HT1080 (cell line): Measurements from ENCODE around the gene FAHD1. TPM values are rescaled to one million over a fixed set of nuclear protein-coding genes. Genes with fewer than 3 reads are reported as not detected.
"Not testable (repeated sequence)": the region's sequence is repeated elsewhere in the genome, so short reads cannot be mapped to it uniquely, and the experiment has no call there.

Source experiments
- DNase-seq: peaks from one replicate; pipeline ENCODE4 v3.0.0-alpha.2; 2015; ENCODE audit warnings: low read depth
- total RNA-seq: library from RNA; depleted of rRNA; stranded (reverse); fragments of >200 nt; shearing (Covaris generic); gene quantifications from 2 replicates; pipeline ENCODE4 v1.2.3, GENCODE V29; 2014

The FAHD1 gene
- total RNA-seq, 1 experiment from 2014 or later = 81.1 TPM

GRCh38 chr16:1839554-1839953 is 12.5 kb downstream of the FAHD1 start:
- DNase-seq = peak; percentile 24

DNA sequence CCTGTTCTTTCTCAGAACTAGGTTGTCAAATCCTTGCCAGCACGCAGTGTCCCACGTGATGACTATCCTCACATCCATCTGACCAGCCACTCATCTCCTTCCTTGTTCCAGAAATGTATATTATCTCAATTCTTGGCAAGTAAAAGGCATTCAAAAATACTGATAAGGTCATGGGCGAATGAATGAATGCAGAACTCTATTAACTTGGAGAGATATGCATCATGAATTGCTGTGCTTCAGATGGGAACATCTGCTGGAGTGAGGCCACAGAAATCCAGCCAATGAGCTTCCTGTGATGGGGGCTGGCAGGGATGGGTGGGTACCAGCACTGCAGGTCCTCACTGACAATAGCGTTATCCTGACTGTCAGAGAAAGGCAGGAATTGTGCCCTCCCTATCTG is 19.0 kb downstream of the FAHD1 start:
- DNase-seq = no peak

DNA sequence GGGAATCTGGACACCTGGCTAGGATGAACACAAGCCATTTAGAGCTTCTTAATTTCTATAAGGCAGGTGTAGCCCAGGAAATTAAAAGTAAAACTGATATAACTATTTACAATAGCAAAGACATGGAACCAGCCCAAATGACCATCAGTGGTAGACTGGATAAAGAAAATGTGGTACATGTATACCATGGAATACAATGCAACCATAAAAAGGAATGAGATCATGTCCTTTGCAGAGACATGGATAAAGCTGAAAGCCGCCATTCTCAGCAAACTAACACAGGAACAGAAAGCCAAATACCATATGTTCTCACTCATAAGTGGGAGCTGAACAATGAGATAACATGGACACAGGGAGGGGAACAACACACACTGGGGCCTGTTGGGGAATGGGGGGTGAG is 19.4 kb downstream of the FAHD1 start:
- DNase-seq = no peak

- no peak for DNase-seq
Measured at GRCh38 chr16:1850981-1851380, 24.0 kb downstream of the FAHD1 start.

GRCh38 chr16:1851793-1852192 is 24.8 kb downstream of the FAHD1 start:
- DNase-seq = no peak

- DNase-seq = no peak
Measured at GRCh38 chr16:1857433-1858097, 30.6 kb downstream of the FAHD1 start.

GRCh38 chr16:1858189-1858865 is 31.3 kb downstream of the FAHD1 start:
- DNase-seq = no peak

- no peak for DNase-seq
Measured at GRCh38 chr16:1859650-1860049, 32.6 kb downstream of the FAHD1 start.

GRCh38 chr16:1861730-1862129 is 34.7 kb downstream of the FAHD1 start:
- DNase-seq = no peak

DNA sequence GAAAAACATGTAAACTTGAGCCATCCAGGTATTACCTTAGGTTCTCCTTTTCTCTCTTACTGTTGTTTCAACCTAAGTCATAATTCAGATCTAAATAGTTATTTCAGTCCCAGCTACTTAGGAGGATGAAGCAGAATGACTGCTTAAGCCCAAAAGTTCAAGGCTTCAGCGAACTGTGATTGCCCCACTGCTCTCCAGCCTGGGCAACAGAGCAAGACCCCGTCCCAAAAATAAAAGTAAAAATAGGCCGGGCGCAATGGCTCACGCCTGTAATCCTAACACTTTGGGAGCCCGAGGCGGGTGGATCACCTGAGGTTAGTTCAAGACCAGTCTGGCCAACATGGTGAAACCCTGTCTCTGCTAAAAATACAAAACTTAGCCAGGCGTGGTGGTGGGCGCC is 35.4 kb downstream of the FAHD1 start:
- no peak for DNase-seq

DNA sequence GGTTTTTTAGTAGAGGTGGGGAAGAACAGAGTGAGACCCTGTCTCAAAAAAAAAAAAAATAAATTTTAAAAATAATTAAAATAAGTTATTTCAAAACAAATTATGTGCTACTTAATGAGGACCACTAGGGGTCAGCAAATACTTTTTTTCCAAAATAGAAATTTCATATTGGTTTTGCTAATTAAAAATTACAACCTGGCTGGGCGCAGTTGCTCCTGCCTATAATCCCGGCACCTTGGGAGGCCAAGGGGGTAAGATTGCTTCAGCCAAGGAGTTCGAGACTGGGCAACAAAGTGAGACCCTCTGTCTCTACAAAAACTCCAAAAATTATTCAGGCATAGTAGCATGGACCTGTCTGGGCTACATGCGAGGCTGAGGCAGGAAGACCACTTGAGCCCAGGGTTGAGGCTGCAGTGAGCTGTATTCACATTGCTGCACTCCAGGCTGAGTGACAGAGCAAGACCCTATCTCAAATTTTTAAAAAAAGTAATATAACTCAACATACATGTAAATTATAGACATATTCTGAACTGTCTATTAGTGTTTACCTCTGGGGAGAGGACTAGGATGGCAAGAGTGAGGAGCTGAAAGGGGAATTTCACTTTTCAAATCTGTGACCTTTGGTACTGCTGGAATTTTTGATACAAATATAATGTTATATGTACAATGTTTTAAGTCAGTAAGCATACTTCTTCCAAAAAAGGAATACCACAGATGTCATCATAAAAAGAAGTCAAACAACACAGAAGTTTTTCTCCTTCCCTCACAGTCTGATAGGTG is 36.9 kb downstream of the FAHD1 start:
- no peak for DNase-seq

GRCh38 chr16:1865902-1866690 is 39.1 kb downstream of the FAHD1 start:
- DNase-seq = no peak

DNA sequence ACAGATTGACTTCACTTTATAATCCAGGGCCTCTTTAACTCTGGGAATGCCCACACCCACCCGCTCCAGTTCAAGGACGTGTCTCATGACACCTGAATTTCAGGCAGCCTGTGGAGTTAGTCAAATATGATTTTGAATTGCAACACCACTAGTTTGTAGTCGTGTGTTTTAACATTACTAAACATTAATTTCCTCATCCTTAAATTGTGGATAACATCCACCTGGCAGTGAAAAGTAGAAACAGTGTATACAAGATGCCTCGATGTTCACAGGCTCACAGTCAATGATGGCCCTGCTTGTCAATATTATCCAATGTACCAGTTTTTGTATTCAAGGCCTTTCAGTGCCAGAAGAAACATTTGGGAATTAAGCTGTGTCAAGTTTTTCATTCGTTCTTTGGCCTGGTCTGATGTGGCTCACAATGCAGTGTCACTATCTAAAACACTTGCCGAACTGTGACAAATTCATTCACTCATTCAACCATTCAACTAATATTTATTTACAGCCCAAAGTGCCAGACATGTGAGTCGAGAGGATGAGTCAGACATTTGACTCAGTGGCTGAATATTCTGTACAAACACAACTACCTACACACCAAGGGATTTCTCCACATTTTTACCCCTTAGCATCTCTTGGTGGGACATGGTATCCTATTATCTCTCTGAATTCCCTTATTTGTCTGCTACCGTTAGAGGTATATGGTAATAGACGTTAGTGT is 43.5 kb downstream of the FAHD1 start:
- peak; percentile 75 for DNase-seq

DNA sequence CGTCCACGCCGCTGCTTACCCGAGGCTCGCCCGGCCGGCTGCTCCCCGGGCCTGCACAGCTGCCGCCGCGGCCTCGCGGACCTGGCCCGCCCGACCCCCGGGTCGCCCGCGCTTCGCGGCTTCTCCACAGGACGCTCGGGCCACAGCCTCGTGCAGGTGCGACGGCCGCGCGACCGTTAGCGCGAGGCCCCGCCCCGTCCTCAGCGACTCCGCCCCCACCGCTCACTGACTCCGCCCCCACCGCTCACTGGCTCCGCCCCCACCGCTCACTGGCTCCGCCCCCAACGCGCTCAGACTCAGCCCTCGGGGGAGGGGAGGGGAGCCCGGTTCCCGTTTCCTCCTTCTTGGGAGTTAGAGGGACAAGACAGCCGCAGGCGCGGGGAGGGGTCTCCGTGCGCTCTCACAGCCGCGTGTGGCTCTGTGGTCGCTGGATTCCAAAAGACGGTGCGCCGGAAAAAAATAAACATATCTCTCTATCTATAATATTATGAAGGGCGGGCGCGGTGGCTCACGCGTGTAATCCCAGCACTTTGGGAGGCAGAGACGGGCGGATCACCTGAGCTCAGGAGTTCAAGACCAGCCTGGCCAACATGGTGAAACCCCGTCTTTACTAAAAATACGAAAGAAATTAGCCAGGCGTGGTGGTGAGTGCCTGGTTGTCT is 45.1 kb downstream of the FAHD1 start, which contains the start of gene MEIOB:
TSS of gene MEIOB (minus strand) at position 191 of the 662 bp plus-strand sequence. CDS start 3,989 bp downstream, outside the sequence.
- DNase-seq = no peak

DNA sequence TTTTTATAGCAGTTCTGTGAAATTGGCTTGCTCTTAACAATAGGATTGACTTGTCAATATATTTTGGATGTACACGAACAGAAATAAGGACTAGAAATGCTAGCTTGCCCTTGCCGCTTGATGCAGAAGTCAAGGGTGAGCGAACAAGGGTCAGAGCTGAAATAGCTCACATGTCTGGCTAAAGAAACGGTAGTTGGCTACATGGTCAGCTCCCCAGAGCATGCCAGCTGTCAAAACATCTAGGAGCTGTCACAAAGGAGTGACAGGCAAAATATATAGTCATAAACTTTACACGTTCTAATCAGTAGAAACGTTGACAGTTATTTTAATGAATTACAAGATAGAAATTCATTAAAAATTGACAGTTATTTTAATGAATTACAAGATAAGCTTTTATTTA is 47.8 kb downstream of the FAHD1 start:
- no peak for DNase-seq

GRCh38 chr16:1876066-1876465 is 49.1 kb downstream of the FAHD1 start:
- DNase-seq = not testable (repeated sequence)

- DNase-seq = no peak
Measured at GRCh38 chr16:1876468-1876867, 49.5 kb downstream of the FAHD1 start.

DNA sequence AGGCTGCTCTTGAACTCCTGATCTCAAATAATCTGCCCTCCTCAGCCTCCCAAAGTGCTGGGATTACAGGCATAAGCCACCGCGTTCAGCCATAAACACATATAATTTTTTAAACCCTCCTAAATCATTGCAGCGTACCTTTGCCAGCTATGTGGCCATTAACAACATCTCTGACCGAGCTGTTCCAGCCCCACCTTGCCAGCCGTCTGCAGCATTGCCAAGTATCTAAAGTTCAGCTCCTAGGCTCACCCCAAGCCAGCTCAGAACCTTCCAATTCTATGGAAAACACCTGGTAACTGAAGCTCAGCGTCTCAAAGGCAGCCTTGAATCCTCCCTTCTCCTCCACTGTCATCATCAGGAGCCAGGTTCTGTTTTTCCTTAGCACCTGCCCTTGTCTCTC is 50.1 kb downstream of the FAHD1 start:
- no peak for DNase-seq

DNA sequence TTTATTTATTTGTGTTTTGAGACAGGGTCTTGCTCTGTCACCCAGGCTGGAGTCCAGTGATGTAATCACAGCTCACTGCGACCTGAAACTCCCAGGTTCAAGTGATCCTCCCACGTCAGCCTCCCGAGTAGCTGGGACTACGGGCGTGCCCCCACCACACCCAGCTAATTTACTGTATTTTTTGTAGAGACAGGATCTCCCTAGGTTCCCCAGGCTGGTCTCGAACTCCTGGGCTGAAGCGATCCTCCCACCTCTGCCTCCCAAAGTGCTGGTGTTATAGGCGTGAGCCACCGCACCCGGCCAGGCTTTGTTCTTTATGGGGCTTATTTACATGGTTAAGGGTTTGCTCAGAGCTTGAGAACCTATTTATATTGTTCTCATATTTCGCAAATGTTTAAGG is 50.8 kb downstream of the FAHD1 start:
- no peak for DNase-seq

DNA sequence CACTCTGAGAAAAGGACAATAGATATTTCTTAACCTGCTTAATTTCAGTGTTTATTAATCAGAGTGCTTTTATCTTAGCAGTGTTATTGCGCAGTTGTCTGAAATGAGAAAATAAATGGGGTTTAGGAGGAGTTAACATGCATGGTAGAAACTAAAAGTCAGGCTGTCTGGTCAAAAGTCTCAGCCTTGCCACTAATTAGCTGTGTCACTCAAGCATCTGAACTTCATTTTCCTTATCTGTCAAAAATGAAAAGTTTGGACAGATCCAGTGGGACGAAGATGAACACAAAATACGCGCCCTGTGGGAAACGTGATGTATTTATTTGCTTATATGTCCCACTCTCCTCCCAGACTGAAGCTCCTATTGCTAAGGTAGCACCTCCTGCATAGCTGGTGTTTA is 51.2 kb downstream of the FAHD1 start:
- DNase-seq = no peak
